ENCODE data around the gene TRAF3IP1. TPM values are rescaled to one million over a fixed set of nuclear protein-coding genes. Genes with fewer than 3 reads are reported as not detected.

The TRAF3IP1 gene
- total and polyA plus RNA-seq, 2 donors (not counting 1 experiment from before 2014, with no cell fraction given) = 1.4 to 15.5 TPM

GRCh38 chr2:238274152-238274865 is 46.0 kb upstream of the TRAF3IP1 start:
- Mint-ChIP-seq H3K4me1 (peaks cover 5% of the 10 kb centered on the region), H3K4me3 (no peak overlapping the region), H3K27me3 (no peaks in the 10 kb centered on the region), H3K9me3 (ENCODE audit: insufficient read depth) (no peaks in the 10 kb centered on the region), H3K27ac (no peak overlapping the region)
- Histone ChIP-seq H2AFZ (ENCODE audit: insufficient read depth, low read depth, low read length, poor library complexity, severe bottlenecking) (no peak overlapping the region), H3K9me3 (ENCODE audit: control extremely low read depth in 1 of 3, control insufficient read depth in 2 of 3, insufficient read depth in 1 of 3, low read length in 2 of 3) (peaks cover 0 to 3% (median 0%) of the 10 kb centered on the region in 3 donors), H3K4me1 (ENCODE audit: control insufficient read depth in 2 of 2, insufficient read depth in 2 of 2, low read length in 2 of 2) (no peaks in the 10 kb centered on the region), H4K20me1 (ENCODE audit: control insufficient read depth, insufficient read depth, low read length, poor library complexity, severe bottlenecking) (peaks cover 10% of the 10 kb centered on the region), H3K79me2 (ENCODE audit: control insufficient read depth, insufficient read depth, low read length) (peaks cover 12% of the 10 kb centered on the region), H3K27ac (ENCODE audit: low read length in 2 of 2) (no peak overlapping the region), H3K36me3 (replicated peaks in 1 of 2; ENCODE audit: control extremely low read depth in 1 of 2, control insufficient read depth in 1 of 2, extremely low read depth in 1 of 2, insufficient read depth in 2 of 2, low read length in 1 of 2) (peaks cover 0 to 60% of the 10 kb centered on the region in 2 experiments), H3K4me2 (replicated peaks; ENCODE audit: low read depth, low read length, poor library complexity, severe bottlenecking) (no peak overlapping the region), H3K4me3 (ENCODE audit: control extremely low read depth in 1 of 5, extremely low read depth in 1 of 5, insufficient read depth in 1 of 5, low read depth in 2 of 5, low read length in 4 of 5) (no peak overlapping the region), H3K27me3 (replicated peaks in 1 of 4; ENCODE audit: control extremely low read depth in 1 of 4, control insufficient read depth in 3 of 4, insufficient read depth in 4 of 4, low read length in 3 of 4) (no peaks in the 10 kb centered on the region), H3K9ac (ENCODE audit: low read length) (no peak overlapping the region)
- ChIA-PET POLR2A (no interaction called here), CTCF (no interaction called here)
- ATAC-seq (ENCODE audit: low read depth) = no peak
- intact Hi-C loops (cut with micrococcal nuclease) = no loop called here
- DNase-seq = no peak
- TF ChIP-seq, protein P1, sequence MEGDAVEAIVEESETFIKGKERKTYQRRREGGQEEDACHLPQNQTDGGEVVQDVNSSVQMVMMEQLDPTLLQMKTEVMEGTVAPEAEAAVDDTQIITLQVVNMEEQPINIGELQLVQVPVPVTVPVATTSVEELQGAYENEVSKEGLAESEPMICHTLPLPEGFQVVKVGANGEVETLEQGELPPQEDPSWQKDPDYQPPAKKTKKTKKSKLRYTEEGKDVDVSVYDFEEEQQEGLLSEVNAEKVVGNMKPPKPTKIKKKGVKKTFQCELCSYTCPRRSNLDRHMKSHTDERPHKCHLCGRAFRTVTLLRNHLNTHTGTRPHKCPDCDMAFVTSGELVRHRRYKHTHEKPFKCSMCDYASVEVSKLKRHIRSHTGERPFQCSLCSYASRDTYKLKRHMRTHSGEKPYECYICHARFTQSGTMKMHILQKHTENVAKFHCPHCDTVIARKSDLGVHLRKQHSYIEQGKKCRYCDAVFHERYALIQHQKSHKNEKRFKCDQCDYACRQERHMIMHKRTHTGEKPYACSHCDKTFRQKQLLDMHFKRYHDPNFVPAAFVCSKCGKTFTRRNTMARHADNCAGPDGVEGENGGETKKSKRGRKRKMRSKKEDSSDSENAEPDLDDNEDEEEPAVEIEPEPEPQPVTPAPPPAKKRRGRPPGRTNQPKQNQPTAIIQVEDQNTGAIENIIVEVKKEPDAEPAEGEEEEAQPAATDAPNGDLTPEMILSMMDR (IDR thresholded peaks at IDR 0.05) = no peak
- TF ChIP-seq EZH2 (IDR thresholded peaks at IDR 0.05; ENCODE audit: borderline replicate concordance, insufficient read depth, low read depth, low read length, poor library complexity, severe bottlenecking) = no peak
- over 99% methylated on average over 19 of the region's 20 CpGs for WGBS (ENCODE audit: insufficient coverage)

GRCh38 chr2:238277695-238278094 is 42.6 kb upstream of the TRAF3IP1 start:
- ATAC-seq (ENCODE audit: low read depth) = no peak
- Histone ChIP-seq H3K4me1 (ENCODE audit: control insufficient read depth in 2 of 2, insufficient read depth in 2 of 2, low read length in 2 of 2) (no peaks in the 10 kb centered on the region), H3K9ac (ENCODE audit: low read length) (no peak overlapping the region), H3K27me3 (replicated peaks in 1 of 4; ENCODE audit: control extremely low read depth in 1 of 4, control insufficient read depth in 3 of 4, insufficient read depth in 4 of 4, low read length in 3 of 4) (no peaks in the 10 kb centered on the region), H3K9me3 (ENCODE audit: control extremely low read depth in 1 of 3, control insufficient read depth in 2 of 3, insufficient read depth in 1 of 3, low read length in 2 of 3) (peaks cover 0 to 11% (median 0%) of the 10 kb centered on the region in 3 donors), H3K27ac (ENCODE audit: low read length in 2 of 2) (no peak overlapping the region), H4K20me1 (ENCODE audit: control insufficient read depth, insufficient read depth, low read length, poor library complexity, severe bottlenecking) (peaks cover 39% of the 10 kb centered on the region), H3K36me3 (replicated peaks in 1 of 2; ENCODE audit: control extremely low read depth in 1 of 2, control insufficient read depth in 1 of 2, extremely low read depth in 1 of 2, insufficient read depth in 2 of 2, low read length in 1 of 2) (peaks cover 0 to 40% of the 10 kb centered on the region in 2 experiments), H3K79me2 (ENCODE audit: control insufficient read depth, insufficient read depth, low read length) (peaks cover 30% of the 10 kb centered on the region), H2AFZ (ENCODE audit: insufficient read depth, low read depth, low read length, poor library complexity, severe bottlenecking) (no peak overlapping the region), H3K4me3 (ENCODE audit: control extremely low read depth in 1 of 5, extremely low read depth in 1 of 5, insufficient read depth in 1 of 5, low read depth in 2 of 5, low read length in 4 of 5) (no peak overlapping the region), H3K4me2 (replicated peaks; ENCODE audit: low read depth, low read length, poor library complexity, severe bottlenecking) (no peak overlapping the region)
- no peaks in the 10 kb centered on the region for H3K9me3 Mint-ChIP-seq (ENCODE audit: insufficient read depth)
- ChIA-PET CTCF (no interaction called here), POLR2A (no interaction called here)
- over 99% methylated on average over 15 of the region's 15 CpGs for WGBS (ENCODE audit: insufficient coverage)
- TF ChIP-seq, protein P1 (IDR thresholded peaks at IDR 0.05) = no peak
- no peak for TF ChIP-seq EZH2 (IDR thresholded peaks at IDR 0.05; ENCODE audit: borderline replicate concordance, insufficient read depth, low read depth, low read length, poor library complexity, severe bottlenecking)
- H3K4me3 Mint-ChIP-seq = no peak overlapping the region
- no peak overlapping the region for H3K27ac Mint-ChIP-seq
- DNase-seq = no peak
- no peaks in the 10 kb centered on the region for H3K27me3 Mint-ChIP-seq
- H3K4me1 Mint-ChIP-seq = peaks cover 22% of the 10 kb centered on the region
- intact Hi-C loops (cut with micrococcal nuclease) = no loop called here

Data from B cell (primary cell).